HG02973 (cell line): ENCODE results near the gene NLGN1.

Experiments used
- ATAC-seq: cut with Tn5 transposase; IDR thresholded peaks from one replicate; pipeline ENCODE4 v1.9.1; 2021; ENCODE audit warnings: moderate library complexity; ENCODE audit not compliant: unreplicated experiment

The NLGN1 gene

GRCh38 chr3:174251681-174252080 is 854.1 kb downstream of the NLGN1 start:
- ATAC-seq: no peak

GRCh38 chr3:174253196-174253823 is 855.8 kb downstream of the NLGN1 start:
- ATAC-seq: no peak

GRCh38 chr3:174253940-174254339 is 856.4 kb downstream of the NLGN1 start:
- no peak for ATAC-seq

- ATAC-seq: no peak
Observed at GRCh38 chr3:174255454-174255853, 857.9 kb downstream of the NLGN1 start.

- no peak for ATAC-seq
Observed at GRCh38 chr3:174266476-174266875, 868.9 kb downstream of the NLGN1 start.

GRCh38 chr3:174268061-174268460 is 870.5 kb downstream of the NLGN1 start:
- ATAC-seq: no peak

GRCh38 chr3:174268586-174268985 is 871.0 kb downstream of the NLGN1 start:
- no peak for ATAC-seq

GRCh38 chr3:174270841-174271240 is 873.3 kb downstream of the NLGN1 start:
- no peak for ATAC-seq

- no peak for ATAC-seq
Observed at GRCh38 chr3:174275336-174275735, 877.8 kb downstream of the NLGN1 start.

- no peak for ATAC-seq
Observed at GRCh38 chr3:174276826-174277225, 879.3 kb downstream of the NLGN1 start.

GRCh38 chr3:174278094-174278493 is 880.5 kb downstream of the NLGN1 start:
- ATAC-seq: no peak

- no peak for ATAC-seq
Observed at GRCh38 chr3:174280186-174280585, 882.6 kb downstream of the NLGN1 start.

- ATAC-seq: no peak
Observed at GRCh38 chr3:174285242-174285864, 887.8 kb downstream of the NLGN1 start.

GRCh38 chr3:174287705-174288104 is 890.2 kb downstream of the NLGN1 start:
- no peak for ATAC-seq

GRCh38 chr3:174294616-174295015 is 897.1 kb downstream of the NLGN1 start:
- no peak for ATAC-seq

GRCh38 chr3:174295306-174296092 is 898.0 kb downstream of the NLGN1 start:
- ATAC-seq: no peak

GRCh38 chr3:174302746-174303315 is 905.3 kb downstream of the NLGN1 start:
- ATAC-seq: no peak

GRCh38 chr3:174303907-174304560 is 906.5 kb downstream of the NLGN1 start:
- ATAC-seq: no peak

GRCh38 chr3:174308736-174309135 is 911.2 kb downstream of the NLGN1 start:
- no peak for ATAC-seq

- ATAC-seq: no peak
Observed at GRCh38 chr3:174310475-174310983, 913.0 kb downstream of the NLGN1 start.

- ATAC-seq: no peak
Observed at GRCh38 chr3:174315225-174315624, 917.7 kb downstream of the NLGN1 start.
